Hematopoietic multipotent progenitor cell treated with erythropoietin and hydrocortisone succinate and interleukin-3 and kit ligand, for 6 days (in vitro differentiated cells): Measurements from ENCODE around the gene TPRA1.

Source experiments
- DNase-seq: peaks from one replicate; pipeline ENCODE4 v3.0.0-alpha.2; 2015

The TPRA1 gene

DNA sequence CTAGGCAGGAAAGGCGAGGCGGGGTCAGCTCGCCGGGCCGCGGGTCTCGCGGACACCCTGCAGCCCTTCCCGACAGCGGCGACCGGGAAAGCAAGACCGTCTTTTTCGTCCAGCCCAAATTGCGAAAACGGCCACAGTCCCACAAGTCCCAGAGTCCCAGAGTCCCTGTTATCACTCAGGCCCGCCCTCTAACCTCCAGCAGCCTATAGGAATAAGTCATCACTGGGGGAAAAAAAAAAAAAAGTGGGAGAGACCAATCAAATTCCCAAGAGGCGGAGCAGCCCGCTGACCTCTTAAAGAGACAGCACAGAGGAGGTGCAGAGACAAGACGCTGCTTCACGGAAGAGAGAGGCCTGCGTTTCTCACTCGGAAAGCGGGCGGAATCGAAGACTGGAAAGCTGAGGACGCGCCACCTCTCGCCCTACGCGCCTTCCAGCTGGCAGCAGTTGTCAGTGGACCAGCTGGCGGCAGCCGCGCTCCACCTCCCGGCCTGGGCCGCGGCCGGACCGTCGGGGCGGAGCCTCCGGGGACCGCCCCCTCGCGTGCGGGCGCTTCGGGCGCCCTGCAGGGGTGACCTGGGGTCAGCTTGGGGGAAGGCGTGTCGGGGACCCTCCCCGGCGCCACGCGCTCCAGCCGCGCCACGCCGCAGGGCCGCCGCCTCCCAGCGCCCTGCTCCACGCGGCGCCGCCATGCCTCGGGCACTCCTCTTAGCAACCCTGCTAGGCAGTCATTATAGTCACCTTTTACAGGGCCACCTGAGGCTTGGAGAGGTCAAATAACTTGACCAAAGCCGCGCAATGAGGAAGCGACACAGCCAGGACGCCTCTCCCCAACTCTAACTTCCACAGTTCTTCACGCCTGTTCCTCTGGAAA is at the start of gene TPRA1:
Gene TPRA1 (minus strand): TSS at position 141 of the 873 bp plus-strand sequence. CDS start 10,587 bp downstream, outside the sequence.
- peak; percentile 100 for DNase-seq

DNA sequence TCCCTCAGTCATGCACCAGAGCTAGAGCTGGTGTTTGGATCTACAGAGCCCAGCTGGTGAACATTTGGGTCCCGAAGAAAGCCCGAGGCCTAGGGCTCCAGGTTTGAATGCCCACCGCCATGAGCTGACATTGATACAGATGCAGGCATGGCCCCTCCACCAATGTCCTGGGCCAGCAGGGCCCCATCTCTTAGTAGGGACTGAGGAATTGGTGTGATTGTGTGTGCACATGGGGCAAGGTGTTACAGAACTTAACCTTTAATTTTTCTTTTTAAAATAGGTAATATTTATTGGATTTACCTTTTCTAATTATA is 49.5 kb upstream of the TPRA1 start:
- no peak for DNase-seq

DNA sequence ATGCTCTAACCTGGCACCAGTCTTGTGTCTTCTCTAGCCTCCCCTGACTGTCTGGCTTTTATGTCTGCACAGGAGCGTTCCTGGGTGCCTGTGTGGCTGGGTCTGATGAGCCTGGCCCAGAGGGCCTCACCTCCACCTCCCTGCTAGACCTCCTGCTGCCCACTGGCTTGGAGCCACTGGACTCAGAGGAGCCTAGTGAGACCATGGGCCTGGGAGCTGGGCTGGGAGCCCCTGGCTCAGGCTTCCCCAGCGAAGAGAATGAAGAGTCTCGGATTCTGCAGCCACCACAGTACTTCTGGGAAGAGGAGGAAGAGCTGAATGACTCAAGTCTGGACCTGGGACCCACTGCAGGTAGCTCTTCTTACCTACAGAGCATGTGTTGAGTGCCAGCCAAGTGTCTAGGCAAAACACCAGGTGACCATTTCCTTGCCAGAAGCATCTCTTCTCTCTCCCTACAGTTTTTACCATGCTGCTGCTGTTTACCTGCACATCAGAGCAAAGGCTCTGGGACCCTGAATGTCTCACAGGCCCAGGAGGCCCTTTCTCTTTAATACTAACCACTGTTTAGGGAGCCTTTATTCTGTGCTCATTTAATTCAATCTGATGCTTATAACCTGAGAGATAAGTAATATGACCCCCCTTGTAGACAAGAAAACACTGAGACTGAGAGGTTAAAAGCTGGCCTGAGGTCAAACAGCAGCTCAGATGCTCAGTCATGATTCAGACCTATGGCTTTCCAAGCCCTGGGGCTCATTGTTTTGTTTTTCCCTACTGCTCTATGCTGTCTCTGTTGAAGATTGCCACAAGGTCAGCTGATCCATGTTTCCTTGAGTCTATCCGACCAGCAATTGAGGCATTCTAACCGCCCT is 48.9 kb upstream of the TPRA1 start:
- no peak for DNase-seq

DNA sequence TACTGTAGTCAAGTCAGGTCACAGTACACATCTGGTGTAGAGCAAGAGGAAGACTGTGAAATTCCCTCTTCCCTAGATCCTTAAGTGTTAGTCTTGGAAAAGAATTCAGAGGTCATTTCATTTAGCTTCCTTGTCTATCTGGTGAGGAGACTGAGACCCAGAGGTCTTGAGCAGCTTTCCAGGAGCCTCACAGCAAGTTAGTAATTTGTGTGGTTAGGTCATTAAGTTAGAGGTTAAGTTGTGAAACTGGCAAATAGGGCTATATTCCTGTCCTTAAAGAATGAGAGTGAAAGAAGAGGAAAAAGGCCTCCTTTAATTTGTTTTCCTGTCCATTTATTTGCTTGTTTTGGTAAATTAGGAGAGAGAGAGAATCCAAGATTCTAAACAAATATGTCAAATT is 47.4 kb upstream of the TPRA1 start:
- no peak for DNase-seq

DNA sequence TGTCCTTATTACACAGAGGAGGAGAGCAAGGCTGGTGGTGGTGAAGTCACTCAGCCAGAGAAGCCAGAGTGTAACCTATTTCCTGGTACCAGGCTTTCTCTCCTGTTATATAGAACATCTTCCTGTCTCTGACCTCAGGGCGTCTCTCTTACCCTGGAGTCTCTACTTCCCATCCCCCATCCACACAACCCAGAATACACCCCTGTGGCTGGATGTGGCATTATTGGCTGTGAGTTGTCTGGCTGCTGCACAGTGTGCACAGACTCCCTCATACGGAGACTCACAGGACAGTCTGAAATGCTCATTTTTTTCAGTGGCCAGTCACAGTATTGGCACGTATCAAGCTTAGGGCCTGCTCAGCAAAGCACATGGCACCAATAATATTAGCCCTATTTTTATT is 47.0 kb upstream of the TPRA1 start:
- DNase-seq: peak; percentile 48

DNA sequence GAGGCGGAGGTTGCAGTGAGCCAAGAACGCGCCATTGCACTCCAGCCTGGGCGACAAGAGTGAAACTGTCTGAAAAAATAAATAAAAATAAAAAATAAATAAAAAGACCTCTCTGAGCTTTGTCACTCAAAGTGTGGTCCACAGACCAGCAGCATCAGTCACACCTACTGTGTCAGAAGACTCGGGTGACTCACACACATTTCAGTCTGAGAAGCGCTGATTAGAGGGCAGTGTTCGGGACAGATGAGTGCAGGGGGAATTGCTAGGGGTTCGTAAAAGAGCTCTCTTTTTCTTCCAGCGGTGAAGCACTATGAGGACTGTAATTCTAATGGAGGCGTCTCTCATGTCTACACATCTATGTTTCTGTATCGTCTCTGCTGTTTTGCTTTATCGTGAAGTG is 44.1 kb upstream of the TPRA1 start:
- DNase-seq: no peak

DNA sequence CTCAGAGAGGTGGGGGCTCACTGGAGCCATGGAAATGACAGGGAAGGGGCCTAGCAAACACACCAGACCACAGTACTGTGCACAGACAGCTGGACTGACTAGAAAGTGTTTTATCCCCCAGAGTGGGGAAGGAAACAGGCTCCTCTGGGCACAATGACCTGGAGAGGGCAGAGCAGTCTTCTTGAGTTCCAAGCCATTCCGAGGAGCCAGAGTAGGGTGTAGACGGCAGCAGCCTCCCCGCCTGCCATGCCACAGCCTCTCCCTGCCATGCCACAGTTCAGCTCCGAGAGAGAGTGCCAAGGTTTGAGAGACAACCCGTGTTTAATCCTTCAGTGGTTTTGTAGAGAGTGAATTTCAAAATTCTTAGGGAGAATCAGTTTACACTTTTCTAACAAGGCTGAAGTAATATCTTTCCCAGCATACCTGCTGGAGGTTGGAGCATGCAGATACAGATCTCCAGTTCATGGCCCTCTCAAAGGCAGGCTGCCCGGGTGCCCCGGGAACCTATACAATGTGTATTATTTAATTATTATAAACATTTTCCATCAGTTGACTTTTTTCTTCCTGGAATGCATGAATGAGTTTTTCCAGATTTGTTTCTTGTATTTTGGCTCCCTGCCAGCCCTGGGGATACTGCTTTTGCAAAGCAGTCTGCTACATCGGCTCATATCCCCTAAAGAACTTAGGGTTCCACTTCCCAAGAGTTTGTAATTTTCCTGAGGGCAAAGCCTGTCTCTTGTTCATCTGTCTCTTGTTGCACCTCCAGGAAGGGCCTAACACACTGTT is 41.7 kb upstream of the TPRA1 start:
- DNase-seq: no peak

DNA sequence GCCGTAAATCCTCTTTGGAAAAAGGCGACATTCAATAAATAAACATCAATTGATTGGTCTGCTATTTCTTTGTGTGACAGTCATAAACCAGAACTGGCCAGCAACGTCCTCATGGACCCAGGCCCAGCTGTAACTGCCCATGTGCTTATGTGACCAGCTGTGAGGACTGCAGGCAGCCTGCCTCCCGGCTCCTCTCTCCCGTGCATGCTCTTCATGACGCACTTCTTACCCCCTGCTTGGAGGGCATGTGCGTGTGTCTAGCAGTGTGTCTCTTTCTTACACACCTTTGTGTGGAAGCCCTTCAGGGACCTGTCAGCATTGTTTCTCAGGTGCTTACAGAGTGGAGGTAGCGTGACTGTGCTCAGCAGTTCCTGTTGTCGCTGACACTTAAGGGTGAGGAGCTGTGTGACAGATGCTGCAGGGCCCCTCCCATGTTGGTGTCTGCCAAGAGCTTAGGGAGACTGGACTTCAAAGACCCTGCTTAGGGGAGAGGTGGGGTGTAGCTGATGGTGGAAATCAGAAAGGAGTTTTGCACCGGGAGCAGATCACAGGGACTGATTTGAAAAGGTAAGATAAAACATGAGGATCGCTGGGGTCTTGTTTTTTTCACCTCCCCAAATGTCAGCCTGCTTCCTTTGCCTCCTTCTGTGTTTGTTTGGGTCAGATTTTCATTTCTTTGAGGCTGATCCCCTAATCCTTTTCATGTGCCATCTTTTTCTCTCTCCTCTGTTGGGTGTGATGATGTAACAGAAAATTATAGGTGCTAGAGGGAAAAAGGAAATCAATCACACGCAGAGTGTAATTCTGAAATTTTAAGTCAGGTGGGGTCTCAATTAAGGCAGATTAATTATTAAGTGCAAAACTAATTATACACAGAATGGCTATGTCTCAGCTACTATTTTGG is 40.5 kb upstream of the TPRA1 start:
- DNase-seq: no peak

DNA sequence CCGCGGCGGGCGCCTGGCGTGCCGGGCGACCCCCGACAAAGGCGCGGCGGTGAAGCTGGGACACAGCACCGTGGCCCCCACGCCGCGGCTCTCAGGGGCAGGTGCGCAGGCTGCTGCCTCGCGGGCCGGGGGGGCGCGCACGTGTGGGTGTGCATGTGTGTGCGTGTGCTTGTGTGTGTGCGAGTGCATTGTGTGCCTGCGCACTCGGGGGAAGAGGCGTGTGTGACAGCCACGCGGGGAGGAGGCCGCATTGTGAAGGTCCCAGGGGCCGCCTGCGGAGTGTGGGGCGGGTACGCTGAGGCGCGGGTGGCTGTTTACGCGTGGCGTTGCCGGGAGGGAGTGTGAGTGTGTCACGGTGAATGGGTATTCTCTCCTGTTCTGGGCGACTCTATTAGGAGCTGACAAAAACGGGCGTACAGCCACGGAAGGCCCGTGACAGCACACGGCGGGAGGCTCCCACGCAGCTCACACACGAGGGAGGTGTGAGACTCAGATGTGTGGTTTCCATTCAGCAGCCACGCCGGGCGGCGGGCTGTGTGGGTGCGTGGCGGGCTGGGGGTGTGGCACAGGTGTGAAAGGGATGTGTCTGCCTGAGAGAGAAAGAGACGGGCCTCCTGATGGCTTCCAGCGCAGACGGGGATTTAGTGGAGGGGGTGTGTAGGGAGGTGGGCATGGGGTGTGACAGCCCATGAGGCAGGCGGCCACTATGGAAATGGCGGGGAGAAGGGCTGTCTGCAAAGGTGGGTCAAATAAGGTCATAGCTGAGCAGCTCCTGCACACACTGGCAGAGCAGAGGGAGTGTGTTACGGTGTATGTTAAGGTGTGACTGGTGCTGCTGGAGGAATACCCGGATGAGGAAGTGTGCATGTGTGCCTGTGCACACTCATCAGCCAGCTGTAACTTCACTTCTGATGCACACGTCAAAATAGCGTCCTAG is 39.2 kb upstream of the TPRA1 start:
- peak; percentile 33 for DNase-seq

DNA sequence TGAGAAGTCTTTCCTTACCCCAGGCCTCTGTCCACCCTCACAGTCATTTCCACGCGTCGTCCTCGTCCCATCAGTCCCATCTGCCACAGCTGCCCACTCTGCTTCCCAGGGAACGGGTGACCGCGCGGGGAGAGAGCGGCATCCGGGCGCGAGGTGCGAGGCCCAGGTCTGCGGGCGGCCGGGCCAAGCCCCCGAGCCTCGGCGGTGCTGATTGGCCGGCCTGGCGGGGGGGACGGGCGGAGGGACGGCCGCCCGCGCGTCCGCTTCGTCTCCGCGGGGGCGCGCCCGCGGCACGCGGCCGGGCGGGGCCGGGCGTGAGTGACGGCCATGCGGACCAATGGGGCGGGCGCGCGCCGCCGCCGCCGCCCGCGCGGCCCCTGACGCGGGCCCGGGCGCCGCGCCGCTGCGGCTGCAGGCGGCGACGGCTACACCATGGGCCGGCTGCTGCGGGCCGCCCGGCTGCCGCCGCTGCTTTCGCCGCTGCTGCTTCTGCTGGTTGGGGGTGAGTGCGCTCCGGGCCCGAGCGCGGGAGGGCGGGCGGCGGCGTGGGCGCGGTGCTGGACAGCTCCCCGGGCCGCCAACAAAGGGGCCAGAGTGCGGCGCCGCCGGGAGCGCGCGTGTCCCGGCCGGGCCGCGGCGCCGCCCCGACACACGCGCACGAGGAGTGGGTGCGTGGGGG is 38.4 kb upstream of the TPRA1 start, which contains the start of gene PODXL2:
Gene PODXL2 (plus strand): TSS at position 398 of the 679 bp plus-strand sequence. CDS start 35 bp downstream, at position 433.
- DNase-seq: peak; percentile 57

DNA sequence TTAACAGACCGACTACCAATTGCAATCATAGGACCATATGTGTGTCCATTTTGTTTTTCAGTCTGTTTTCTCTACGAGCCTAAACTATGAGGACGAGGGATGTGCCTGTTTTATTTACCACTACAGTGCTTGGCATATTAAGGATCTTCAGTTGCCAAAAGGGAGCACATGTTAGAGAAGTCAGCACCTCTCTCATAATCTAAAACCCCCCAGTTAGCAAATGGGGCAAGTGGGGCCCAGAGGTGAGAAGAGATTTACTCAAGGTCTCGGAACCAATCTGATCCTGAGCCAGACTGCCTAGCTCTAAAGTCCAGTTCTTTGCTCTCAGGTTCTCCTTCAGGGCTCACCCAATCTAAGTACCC is 37.9 kb upstream of the TPRA1 start:
- no peak for DNase-seq

DNA sequence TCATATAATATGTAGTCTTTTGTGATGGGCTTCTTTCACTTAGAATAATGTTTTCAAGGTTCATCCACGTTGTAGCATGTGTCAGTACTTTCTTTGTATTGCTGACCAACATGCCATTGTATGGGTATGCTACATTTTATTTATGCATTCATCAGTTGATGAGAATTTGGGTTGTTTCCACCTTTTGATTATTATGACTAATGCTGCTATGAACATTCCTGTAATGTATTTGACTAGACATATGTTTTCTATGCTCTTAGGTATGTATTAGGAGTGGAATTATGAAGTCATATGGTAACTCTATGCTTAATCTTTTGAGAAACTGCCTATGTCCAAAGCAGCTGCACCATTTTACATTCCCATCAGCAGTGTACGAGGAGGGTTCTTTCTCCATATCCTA is 35.3 kb upstream of the TPRA1 start:
- DNase-seq: no peak

DNA sequence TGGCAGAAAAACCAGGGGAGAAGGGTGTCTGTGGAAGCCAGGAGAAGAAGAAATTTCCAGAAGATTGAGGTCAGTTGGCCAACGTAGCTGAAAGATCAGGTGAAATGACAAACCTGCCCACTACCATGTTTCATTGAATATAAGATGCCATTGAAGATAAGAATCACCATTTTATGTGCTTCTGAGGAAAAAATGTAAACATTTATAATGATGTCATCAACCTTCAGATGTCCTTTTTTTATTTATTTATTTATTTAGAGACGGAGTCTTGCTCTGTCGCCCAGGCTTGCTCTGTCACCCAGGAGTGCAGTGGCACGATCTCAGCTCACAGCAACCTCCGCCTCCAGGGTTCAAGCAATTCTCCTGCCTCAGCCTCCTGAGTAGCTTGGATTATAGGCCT is 33.5 kb upstream of the TPRA1 start:
- DNase-seq: no peak

DNA sequence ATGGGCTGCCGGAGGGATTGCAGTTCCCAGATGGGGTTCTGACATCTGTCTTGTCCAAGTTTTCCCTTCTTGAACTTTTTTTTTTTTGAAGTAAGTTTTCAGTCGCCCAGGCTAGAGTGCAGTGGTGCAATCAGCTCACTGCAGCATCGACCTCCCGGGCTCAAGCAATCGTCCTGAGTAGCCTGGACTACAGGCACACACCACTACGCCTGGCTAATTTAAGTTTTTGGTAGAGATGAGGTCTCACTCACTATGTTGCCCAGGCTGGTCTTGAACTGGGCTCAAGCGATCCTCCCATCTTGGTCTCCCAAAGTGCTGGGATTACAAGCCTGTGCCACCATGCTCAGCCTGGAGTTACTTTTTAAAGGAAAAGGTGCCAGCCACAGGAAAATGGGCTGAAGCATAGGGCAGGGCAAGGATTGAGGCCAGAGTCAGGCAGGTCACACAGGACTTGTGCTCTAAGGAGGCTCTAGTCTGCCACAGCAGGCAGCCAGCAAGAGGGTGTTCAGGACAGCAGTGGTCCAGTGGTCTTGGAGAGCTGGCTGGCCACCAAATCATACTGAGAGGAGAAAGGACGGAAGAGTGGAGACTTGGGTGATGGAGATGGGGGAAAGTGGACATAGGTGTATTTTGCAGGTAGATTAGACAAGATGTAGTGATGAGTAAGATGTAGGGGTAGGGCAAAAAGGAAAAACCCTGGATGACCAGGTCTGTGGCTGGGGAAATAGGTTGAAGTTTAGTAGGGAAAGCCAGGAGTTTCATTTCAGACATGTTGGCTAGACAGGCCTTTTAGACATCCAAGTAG is 32.4 kb upstream of the TPRA1 start:
- DNase-seq: no peak

DNA sequence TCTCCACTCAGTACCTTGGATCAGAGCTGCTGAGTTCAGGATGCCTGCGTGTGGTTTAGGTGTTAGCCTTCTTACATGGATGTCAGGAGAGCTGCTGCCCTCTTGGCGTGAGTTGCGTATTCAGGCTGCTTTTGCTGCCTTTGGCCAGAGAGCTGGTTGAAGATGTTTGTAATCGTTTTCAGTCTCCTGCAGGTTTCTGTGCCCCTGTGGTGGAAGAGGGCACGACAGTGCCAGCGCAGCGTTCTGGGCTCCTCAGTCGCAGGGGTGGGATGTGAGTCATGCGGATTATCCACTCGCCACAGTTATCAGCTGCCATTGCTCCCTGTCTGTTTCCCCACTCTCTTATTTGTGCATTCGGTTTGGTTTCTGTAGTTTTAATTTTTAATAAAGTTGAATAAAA is 31.5 kb upstream of the TPRA1 start:
- no peak for DNase-seq

DNA sequence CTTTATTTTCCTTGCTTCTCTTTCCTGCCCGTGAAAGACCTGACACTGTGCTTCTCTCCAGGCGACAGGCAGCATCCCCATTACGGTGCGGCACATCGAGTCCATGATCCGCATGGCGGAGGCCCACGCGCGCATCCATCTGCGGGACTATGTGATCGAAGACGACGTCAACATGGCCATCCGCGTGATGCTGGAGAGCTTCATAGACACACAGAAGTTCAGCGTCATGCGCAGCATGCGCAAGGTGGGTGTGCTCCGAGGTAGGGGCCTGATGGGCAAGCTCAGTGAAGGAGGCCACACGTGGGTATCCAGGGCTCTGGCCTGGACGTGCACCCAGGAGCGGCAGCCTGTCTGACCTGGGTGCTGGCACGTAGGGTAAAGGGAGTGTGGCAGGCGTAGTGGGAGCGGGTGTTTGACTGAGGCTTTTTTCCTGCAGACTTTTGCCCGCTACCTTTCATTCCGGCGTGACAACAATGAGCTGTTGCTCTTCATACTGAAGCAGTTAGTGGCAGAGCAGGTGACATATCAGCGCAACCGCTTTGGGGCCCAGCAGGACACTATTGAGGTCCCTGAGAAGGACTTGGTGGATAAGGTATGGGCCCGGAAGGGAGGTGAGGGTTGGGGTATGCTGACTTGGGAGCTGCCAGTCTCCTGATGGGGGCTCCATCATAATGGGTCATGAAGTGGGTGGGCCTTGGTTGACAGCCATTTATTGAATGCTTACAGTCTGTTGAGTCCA is 30.3 kb upstream of the TPRA1 start:
- DNase-seq: no peak

DNA sequence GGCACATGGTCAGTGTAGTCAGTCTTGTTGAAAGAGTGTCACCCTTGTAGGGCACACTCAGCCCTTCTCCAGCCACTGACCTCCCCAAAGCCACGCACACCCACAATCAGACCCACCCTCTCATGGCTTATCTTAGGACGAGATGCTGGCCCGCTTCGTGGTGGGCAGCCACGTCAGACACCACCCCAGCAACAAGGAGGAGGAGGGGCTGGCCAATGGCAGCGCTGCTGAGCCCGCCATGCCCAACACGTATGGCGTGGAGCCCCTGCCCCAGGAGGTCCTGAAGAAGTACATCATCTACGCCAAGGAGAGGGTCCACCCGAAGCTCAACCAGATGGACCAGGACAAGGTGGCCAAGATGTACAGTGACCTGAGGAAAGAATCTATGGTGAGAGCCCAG is 28.4 kb upstream of the TPRA1 start:
- DNase-seq: no peak

DNA sequence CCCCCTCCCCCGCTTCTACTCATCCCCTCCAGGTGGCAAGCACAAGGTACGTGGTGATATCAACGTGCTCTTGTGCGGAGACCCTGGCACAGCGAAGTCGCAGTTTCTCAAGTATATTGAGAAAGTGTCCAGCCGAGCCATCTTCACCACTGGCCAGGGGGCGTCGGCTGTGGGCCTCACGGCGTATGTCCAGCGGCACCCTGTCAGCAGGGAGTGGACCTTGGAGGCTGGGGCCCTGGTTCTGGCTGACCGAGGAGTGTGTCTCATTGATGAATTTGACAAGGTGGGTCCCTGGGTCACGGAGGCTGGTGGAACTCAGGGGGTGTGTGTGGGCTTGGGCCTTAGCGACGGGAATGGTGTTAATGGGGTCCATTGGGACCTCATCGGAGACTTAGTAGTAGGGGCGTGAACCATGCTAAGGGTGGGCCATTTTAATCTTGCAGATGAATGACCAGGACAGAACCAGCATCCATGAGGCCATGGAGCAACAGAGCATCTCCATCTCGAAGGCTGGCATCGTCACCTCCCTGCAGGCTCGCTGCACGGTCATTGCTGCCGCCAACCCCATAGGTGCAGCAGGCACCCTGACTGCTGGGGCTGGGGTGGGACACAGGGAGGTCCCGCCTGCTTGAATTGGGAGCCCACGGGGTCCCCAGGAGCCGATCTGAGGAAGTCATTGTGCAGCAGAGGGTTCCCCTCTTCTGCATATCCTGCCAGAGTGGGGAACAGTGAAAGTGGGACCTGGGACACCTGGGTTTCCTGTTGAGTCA is 26.5 kb upstream of the TPRA1 start:
- DNase-seq: no peak
